ENCODE data around the gene VWA1. TPM values are rescaled to one million over a fixed set of nuclear protein-coding genes. Genes with fewer than 3 reads are reported as not detected.

The VWA1 gene
- total RNA-seq, 2 experiments from 2014 or later = not detected

DNA sequence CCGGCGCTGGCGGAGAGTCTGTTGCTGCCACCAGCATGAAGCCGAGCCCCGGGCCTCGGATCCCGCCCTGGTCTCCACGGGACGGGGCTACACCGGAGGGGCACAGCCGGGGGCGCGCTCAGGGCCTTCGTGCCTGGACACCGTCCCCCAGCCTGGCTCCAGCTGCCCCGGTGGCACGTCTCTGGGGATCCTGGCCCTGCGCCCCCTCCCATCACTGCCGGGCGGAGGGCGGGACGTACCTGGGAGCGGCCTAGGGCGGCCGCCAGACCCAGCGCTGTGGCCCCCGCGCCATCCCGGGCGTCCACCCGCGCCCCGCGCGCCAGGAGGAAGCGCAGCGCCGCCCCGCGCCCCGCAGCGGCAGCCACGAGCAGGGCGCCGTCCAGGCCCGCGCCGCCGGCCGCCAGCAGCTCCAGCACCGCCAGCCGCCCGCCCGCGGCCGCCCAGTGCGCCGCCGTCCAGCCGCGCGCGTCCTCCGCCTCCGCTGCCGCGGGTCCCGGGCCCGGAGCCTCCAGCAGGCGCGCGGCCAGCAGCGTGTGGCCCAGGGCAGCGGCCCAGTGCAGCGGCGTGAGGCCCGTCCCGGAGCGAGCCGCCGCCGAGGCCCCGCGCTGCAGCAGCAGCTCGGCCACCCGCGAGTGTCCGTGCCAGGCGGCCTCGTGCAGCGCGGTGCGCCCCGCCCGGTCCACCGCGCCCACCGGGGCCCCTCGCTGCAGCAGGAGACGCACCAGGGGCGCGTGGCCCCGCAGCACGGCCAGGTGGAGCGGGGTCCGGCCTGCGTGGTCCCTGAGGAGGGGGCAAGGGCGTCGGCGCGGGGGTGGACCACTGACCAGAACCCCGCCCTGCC is 15.5 kb upstream of the VWA1 start:
- Histone ChIP-seq H3K9me2 (ENCODE audit: insufficient read depth, low read length) (no peaks in the 10 kb centered on the region), H3K9me3 (ENCODE audit: low read length) (no peaks in the 10 kb centered on the region), H3K4me1 (ENCODE audit: insufficient read depth, low read length, poor library complexity, severe bottlenecking) (no peaks in the 10 kb centered on the region), H3K79me2 (ENCODE audit: insufficient read depth, low read depth, low read length) (no peaks in the 10 kb centered on the region), H3K36me3 (ENCODE audit: insufficient read depth, low read length) (no peaks in the 10 kb centered on the region), H3K4me3 (ENCODE audit: low read depth, low read length, poor library complexity, severe bottlenecking) (no peak overlapping the region), H2AFZ (ENCODE audit: low read length) (no peak overlapping the region), H3K4me2 (ENCODE audit: low read length) (no peak overlapping the region), H3K27ac (ENCODE audit: low read depth, low read length, poor library complexity, severe bottlenecking) (no peak overlapping the region), H4K20me1 (ENCODE audit: insufficient read depth, low read length) (no peaks in the 10 kb centered on the region)
- intact Hi-C loops (cut with micrococcal nuclease; ENCODE audit: unreplicated experiment) = no loop called here
- BruUV-seq (replicated peaks) = no TSS peak
- TF ChIP-seq EZH2phosphoT487 (IDR thresholded peaks at IDR 0.05; ENCODE audit: borderline replicate concordance, low read depth, low read length) = no peak
- no peak for TF ChIP-seq CTCF (conservative IDR thresholded peaks at IDR 0.05; ENCODE audit: low read length)
- POLR2A ChIA-PET = no interaction called here
- no peak for DNase-seq (ENCODE audit: low spot score)
- CTCF ChIA-PET (ENCODE audit: unreplicated experiment) = no interaction called here

- ChIA-PET CTCF (ENCODE audit: unreplicated experiment) (no interaction called here), POLR2A (no interaction called here)
- intact Hi-C loops (cut with micrococcal nuclease; ENCODE audit: unreplicated experiment) = no loop called here
- no peak for DNase-seq (ENCODE audit: low spot score)
- Histone ChIP-seq H3K9me2 (ENCODE audit: insufficient read depth, low read length) (no peaks in the 10 kb centered on the region), H3K27ac (ENCODE audit: low read depth, low read length, poor library complexity, severe bottlenecking) (no peak overlapping the region), H3K9me3 (ENCODE audit: low read length) (no peaks in the 10 kb centered on the region), H4K20me1 (ENCODE audit: insufficient read depth, low read length) (no peaks in the 10 kb centered on the region), H3K79me2 (ENCODE audit: insufficient read depth, low read depth, low read length) (no peaks in the 10 kb centered on the region), H3K36me3 (ENCODE audit: insufficient read depth, low read length) (no peaks in the 10 kb centered on the region), H2AFZ (ENCODE audit: low read length) (no peak overlapping the region), H3K4me2 (ENCODE audit: low read length) (no peak overlapping the region), H3K4me3 (ENCODE audit: low read depth, low read length, poor library complexity, severe bottlenecking) (no peak overlapping the region), H3K4me1 (ENCODE audit: insufficient read depth, low read length, poor library complexity, severe bottlenecking) (no peaks in the 10 kb centered on the region)
- no TSS peak for BruUV-seq (replicated peaks)
- no peak for TF ChIP-seq EZH2phosphoT487 (IDR thresholded peaks at IDR 0.05; ENCODE audit: borderline replicate concordance, low read depth, low read length)
- TF ChIP-seq CTCF (conservative IDR thresholded peaks at IDR 0.05; ENCODE audit: low read length) = no peak
Measured at GRCh38 chr1:1420654-1421141, 14.8 kb upstream of the VWA1 start.

Measured in OCI-LY7 (cell line).